ENCODE data around the gene UVSSA. TPM values are rescaled to one million over a fixed set of nuclear protein-coding genes. Genes with fewer than 3 reads are reported as not detected.
"Not testable (repeated sequence)": the region's sequence is repeated elsewhere in the genome, so short reads cannot be mapped to it uniquely, and the experiment has no call there.

UVSSA gene
- total RNA-seq, 1 donor from 2014 or later: 28.3 TPM

- H3K4me3 Mint-ChIP-seq: no peak overlapping the region
- H3K9me3 Mint-ChIP-seq: peaks cover 3% of the 10 kb centered on the region
- H3K27ac Mint-ChIP-seq: no peak overlapping the region
- peaks cover 12% of the 10 kb centered on the region for H3K27me3 Mint-ChIP-seq
- H3K4me1 Mint-ChIP-seq: no peaks in the 10 kb centered on the region
- no peaks in the 10 kb centered on the region for H3K36me3 Mint-ChIP-seq (ENCODE audit: low read depth)
- peak; percentile 51 for DNase-seq
- intact Hi-C loops (cut with micrococcal nuclease): no loop called here
These were observed 66.9 kb downstream of the UVSSA start for GRCh38 chr4:1413687-1414479.

- H3K27ac Mint-ChIP-seq: no peak overlapping the region
- no peaks in the 10 kb centered on the region for H3K36me3 Mint-ChIP-seq (ENCODE audit: low read depth)
- H3K4me1 Mint-ChIP-seq: no peaks in the 10 kb centered on the region
- DNase-seq: peak; percentile 46
- intact Hi-C loops (cut with micrococcal nuclease): no loop called here
- peaks cover 8% of the 10 kb centered on the region for H3K27me3 Mint-ChIP-seq
- H3K4me3 Mint-ChIP-seq: no peak overlapping the region
- no peaks in the 10 kb centered on the region for H3K9me3 Mint-ChIP-seq
These were observed 68.0 kb downstream of the UVSSA start for GRCh38 chr4:1414831-1415680.

GRCh38 chr4:1415681-1415981, 68.6 kb downstream of the UVSSA start:
- no peaks in the 10 kb centered on the region for H3K4me1 Mint-ChIP-seq
- no peak overlapping the region for H3K4me3 Mint-ChIP-seq
- intact Hi-C loops (cut with micrococcal nuclease): no loop called here
- peaks cover 7% of the 10 kb centered on the region for H3K27me3 Mint-ChIP-seq
- peak; percentile 20 for DNase-seq
- no peak overlapping the region for H3K27ac Mint-ChIP-seq
- H3K9me3 Mint-ChIP-seq: no peaks in the 10 kb centered on the region
- no peaks in the 10 kb centered on the region for H3K36me3 Mint-ChIP-seq (ENCODE audit: low read depth)

- Mint-ChIP-seq H3K27ac (no peak overlapping the region), H3K4me1 (no peaks in the 10 kb centered on the region), H3K36me3 (ENCODE audit: low read depth) (no peaks in the 10 kb centered on the region), H3K27me3 (peaks cover 9% of the 10 kb centered on the region), H3K4me3 (no peak overlapping the region), H3K9me3 (no peaks in the 10 kb centered on the region)
- peak; percentile 37 for DNase-seq
- intact Hi-C loops (cut with micrococcal nuclease): no loop called here
These were observed 69.3 kb downstream of the UVSSA start for GRCh38 chr4:1416051-1416947.

- Mint-ChIP-seq H3K27me3 (peaks cover 9% of the 10 kb centered on the region), H3K4me1 (no peaks in the 10 kb centered on the region), H3K36me3 (ENCODE audit: low read depth) (no peaks in the 10 kb centered on the region), H3K27ac (no peak overlapping the region), H3K9me3 (no peaks in the 10 kb centered on the region), H3K4me3 (no peak overlapping the region)
- intact Hi-C loops (cut with micrococcal nuclease): no loop called here
- peak; percentile 37 for DNase-seq
These were observed 69.9 kb downstream of the UVSSA start for GRCh38 chr4:1416948-1417260.

GRCh38 chr4:1417522-1418390, 70.7 kb downstream of the UVSSA start:
- peak; percentile 48 for DNase-seq
- H3K4me1 Mint-ChIP-seq: no peaks in the 10 kb centered on the region
- no peak overlapping the region for H3K4me3 Mint-ChIP-seq
- intact Hi-C loops (cut with micrococcal nuclease): no loop called here
- no peaks in the 10 kb centered on the region for H3K9me3 Mint-ChIP-seq
- H3K36me3 Mint-ChIP-seq (ENCODE audit: low read depth): no peaks in the 10 kb centered on the region
- H3K27me3 Mint-ChIP-seq: peaks cover 9% of the 10 kb centered on the region
- H3K27ac Mint-ChIP-seq: no peak overlapping the region

GRCh38 chr4:1418494-1419285, 71.7 kb downstream of the UVSSA start:
- peaks cover 9% of the 10 kb centered on the region for H3K27me3 Mint-ChIP-seq
- no peaks in the 10 kb centered on the region for H3K9me3 Mint-ChIP-seq
- no peaks in the 10 kb centered on the region for H3K4me1 Mint-ChIP-seq
- H3K27ac Mint-ChIP-seq: no peak overlapping the region
- no peak overlapping the region for H3K4me3 Mint-ChIP-seq
- intact Hi-C loops (cut with micrococcal nuclease): no loop called here
- no peaks in the 10 kb centered on the region for H3K36me3 Mint-ChIP-seq (ENCODE audit: low read depth)
- peak; percentile 27 for DNase-seq

GRCh38 chr4:1419708-1420107, 72.7 kb downstream of the UVSSA start:
- intact Hi-C loops (cut with micrococcal nuclease): no loop called here
- Mint-ChIP-seq H3K4me1 (no peaks in the 10 kb centered on the region), H3K4me3 (no peak overlapping the region), H3K9me3 (no peaks in the 10 kb centered on the region), H3K36me3 (ENCODE audit: low read depth) (no peaks in the 10 kb centered on the region), H3K27me3 (peaks cover 7% of the 10 kb centered on the region), H3K27ac (no peak overlapping the region)
- DNase-seq: peak; percentile 35

- peaks cover 5% of the 10 kb centered on the region for H3K27me3 Mint-ChIP-seq
- H3K27ac Mint-ChIP-seq: no peak overlapping the region
- no peak overlapping the region for H3K4me3 Mint-ChIP-seq
- no peaks in the 10 kb centered on the region for H3K9me3 Mint-ChIP-seq
- H3K4me1 Mint-ChIP-seq: no peaks in the 10 kb centered on the region
- intact Hi-C loops (cut with micrococcal nuclease): no loop called here
- no peaks in the 10 kb centered on the region for H3K36me3 Mint-ChIP-seq (ENCODE audit: low read depth)
- DNase-seq: peak; percentile 19
These were observed 74.6 kb downstream of the UVSSA start for GRCh38 chr4:1421657-1422056.

GRCh38 chr4:1427010-1427409, 80.0 kb downstream of the UVSSA start:
- no peak for DNase-seq
- Mint-ChIP-seq H3K9me3 (no peaks in the 10 kb centered on the region), H3K36me3 (ENCODE audit: low read depth) (no peaks in the 10 kb centered on the region), H3K4me3 (no peak overlapping the region), H3K27ac (no peak overlapping the region), H3K4me1 (no peaks in the 10 kb centered on the region), H3K27me3 (peaks cover 2% of the 10 kb centered on the region)
- intact Hi-C loops (cut with micrococcal nuclease): no loop called here

- H3K27me3 Mint-ChIP-seq; H3K4me3 Mint-ChIP-seq; H3K27ac Mint-ChIP-seq; H3K4me1 Mint-ChIP-seq; intact Hi-C loops (cut with micrococcal nuclease); DNase-seq; H3K36me3 Mint-ChIP-seq (ENCODE audit: low read depth); H3K9me3 Mint-ChIP-seq: not testable (repeated sequence)
These were observed 96.7 kb downstream of the UVSSA start for GRCh38 chr4:1443688-1444172.
